ENCODE data around the gene PID1.
A peak's percentile ranks its signal among the peaks of the same experiment; 100 is the strongest.

PID1 gene

DNA sequence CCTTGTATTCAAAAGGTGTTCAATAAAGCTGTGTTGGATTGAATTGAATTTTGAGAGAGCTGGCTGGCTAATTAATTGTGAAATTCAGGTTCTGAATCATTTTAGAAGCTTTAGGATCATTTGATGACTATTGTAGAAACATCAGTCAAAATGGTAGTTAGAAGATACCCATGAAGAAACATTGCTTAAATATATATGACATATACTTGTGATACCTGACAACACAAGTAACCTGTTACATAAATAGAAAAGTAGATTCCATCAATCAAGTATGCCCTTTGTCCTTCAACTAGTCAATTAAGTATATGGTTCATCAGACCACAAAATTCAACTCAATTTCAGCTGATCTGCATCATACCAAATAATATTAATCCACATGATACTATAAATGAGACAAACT, 185.6 kb downstream of the PID1 start:
- TF ChIP-seq GABPA (IDR thresholded peaks at IDR 0.05; ENCODE audit: low read depth) (no peak), CTCF (IDR thresholded peaks at IDR 0.05; ENCODE audit: insufficient read depth, low read length) (no peak), POLR2AphosphoS5 (IDR thresholded peaks at IDR 0.05; ENCODE audit: low read depth) (no peak), SPI1 (IDR thresholded peaks at IDR 0.05; ENCODE audit: borderline replicate concordance, low read depth) (no peak)
- TF ChIP-seq, protein P1, sequence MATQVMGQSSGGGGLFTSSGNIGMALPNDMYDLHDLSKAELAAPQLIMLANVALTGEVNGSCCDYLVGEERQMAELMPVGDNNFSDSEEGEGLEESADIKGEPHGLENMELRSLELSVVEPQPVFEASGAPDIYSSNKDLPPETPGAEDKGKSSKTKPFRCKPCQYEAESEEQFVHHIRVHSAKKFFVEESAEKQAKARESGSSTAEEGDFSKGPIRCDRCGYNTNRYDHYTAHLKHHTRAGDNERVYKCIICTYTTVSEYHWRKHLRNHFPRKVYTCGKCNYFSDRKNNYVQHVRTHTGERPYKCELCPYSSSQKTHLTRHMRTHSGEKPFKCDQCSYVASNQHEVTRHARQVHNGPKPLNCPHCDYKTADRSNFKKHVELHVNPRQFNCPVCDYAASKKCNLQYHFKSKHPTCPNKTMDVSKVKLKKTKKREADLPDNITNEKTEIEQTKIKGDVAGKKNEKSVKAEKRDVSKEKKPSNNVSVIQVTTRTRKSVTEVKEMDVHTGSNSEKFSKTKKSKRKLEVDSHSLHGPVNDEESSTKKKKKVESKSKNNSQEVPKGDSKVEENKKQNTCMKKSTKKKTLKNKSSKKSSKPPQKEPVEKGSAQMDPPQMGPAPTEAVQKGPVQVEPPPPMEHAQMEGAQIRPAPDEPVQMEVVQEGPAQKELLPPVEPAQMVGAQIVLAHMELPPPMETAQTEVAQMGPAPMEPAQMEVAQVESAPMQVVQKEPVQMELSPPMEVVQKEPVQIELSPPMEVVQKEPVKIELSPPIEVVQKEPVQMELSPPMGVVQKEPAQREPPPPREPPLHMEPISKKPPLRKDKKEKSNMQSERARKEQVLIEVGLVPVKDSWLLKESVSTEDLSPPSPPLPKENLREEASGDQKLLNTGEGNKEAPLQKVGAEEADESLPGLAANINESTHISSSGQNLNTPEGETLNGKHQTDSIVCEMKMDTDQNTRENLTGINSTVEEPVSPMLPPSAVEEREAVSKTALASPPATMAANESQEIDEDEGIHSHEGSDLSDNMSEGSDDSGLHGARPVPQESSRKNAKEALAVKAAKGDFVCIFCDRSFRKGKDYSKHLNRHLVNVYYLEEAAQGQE (IDR thresholded peaks at IDR 0.05; ENCODE audit: insufficient replicate concordance, low read depth), result no peak
- DNase-seq (ENCODE audit: low read depth in 1 of 2, low spot score in 1 of 2), result no peak
- Histone ChIP-seq H3K4me3 (replicated peaks; ENCODE audit: insufficient read depth, low read length) (no peak overlapping the region), H3K27ac (replicated peaks) (no peak overlapping the region), H3K27me3 (ENCODE audit: insufficient read depth, poor library complexity, severe bottlenecking) (no peaks in the 10 kb centered on the region)

DNA sequence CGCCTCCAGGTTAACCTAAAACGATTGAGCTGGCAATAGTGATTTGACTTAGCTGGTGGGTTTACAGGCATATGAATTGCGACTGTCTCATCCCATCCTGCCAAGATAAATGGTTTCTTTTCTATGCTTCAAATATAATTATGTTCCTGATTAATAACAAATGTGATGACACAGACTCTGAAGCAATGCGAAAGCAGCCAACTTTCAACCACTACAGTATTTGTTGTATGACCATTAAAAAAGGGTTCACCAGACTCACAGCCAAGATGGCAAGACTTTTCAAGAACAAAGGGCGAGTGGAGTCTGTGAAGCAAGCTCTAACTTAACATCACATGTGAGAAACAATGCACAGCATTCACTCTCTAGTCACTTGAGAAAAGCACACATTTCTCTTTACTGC, 186.6 kb downstream of the PID1 start:
- TF ChIP-seq CTCF (IDR thresholded peaks at IDR 0.05; ENCODE audit: insufficient read depth, low read length), result no peak
- no peak for TF ChIP-seq POLR2AphosphoS5 (IDR thresholded peaks at IDR 0.05; ENCODE audit: low read depth)
- no peak for TF ChIP-seq GABPA (IDR thresholded peaks at IDR 0.05; ENCODE audit: low read depth)
- Histone ChIP-seq H3K27ac (replicated peaks) (no peak overlapping the region), H3K4me3 (replicated peaks; ENCODE audit: insufficient read depth, low read length) (no peak overlapping the region), H3K27me3 (ENCODE audit: insufficient read depth, poor library complexity, severe bottlenecking) (no peaks in the 10 kb centered on the region)
- DNase-seq (ENCODE audit: low read depth in 1 of 2, low spot score in 1 of 2), result no peak

DNA sequence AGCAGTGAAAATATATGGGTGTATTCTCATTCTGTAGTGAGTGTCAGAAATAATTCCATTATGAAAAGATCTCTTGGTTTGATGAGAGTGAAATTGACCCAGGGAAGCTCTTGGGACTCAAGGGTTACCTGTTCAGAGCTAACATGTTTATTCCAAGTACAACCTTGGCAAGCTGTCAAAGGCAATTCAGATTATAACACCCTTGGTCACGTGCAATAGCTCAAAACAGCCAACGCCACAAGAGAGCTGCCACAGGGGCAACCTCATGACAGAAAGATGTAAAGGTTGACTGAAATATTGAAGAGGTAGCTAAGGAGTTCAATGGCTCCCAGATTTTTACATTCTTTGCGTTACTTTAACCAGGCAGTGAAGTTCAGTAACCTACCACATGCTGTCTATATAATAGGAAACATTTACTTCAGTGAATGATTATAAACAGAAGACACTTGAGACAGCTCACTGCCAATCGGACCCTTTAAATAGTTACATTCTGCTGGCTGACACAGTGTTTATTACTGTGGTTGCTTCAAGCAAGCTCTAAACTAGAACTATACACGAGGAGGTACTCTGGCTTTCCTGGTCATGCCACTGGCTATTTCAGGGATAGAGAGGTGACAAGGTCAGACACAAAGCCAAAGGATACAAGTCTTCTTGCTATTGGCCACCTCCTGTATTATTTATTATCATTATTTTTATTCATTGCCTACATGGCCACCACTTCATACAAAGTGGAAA, 187.3 kb downstream of the PID1 start:
- no peak overlapping the region for H3K4me3 ChIP-seq (replicated peaks; ENCODE audit: insufficient read depth, low read length)
- no peak overlapping the region for H3K27ac ChIP-seq (replicated peaks)
- no peak for DNase-seq (ENCODE audit: low read depth in 1 of 2, low spot score in 1 of 2)
- no peaks in the 10 kb centered on the region for H3K27me3 ChIP-seq (ENCODE audit: insufficient read depth, poor library complexity, severe bottlenecking)
- TF ChIP-seq SPI1 (IDR thresholded peaks at IDR 0.05; ENCODE audit: borderline replicate concordance, low read depth) (no peak), POLR2AphosphoS5 (IDR thresholded peaks at IDR 0.05; ENCODE audit: low read depth) (no peak), CTCF (IDR thresholded peaks at IDR 0.05; ENCODE audit: insufficient read depth, low read length) (no peak), GABPA (IDR thresholded peaks at IDR 0.05; ENCODE audit: low read depth) (no peak)
- TF ChIP-seq, protein P1 (IDR thresholded peaks at IDR 0.05; ENCODE audit: insufficient replicate concordance, low read depth), result no peak

DNA sequence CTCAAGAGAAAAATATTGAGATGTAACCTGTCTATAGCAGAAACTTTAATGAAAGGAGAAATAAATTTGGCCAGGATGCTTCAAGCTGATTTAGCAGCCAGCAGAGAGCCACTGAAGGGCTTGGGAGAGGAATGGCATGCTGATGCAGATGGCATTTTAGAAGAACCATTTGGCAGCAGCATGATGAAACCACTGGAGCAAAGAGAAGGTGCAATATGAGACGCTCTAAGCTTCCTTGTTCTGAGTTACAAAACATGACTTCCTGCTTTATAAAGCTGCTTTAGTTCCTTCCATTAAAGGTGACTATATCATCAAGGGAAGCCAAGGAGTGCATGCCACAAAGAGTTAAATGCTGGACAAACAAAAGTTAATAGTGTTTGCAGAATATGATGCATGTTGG, 189.7 kb downstream of the PID1 start:
- no peak overlapping the region; the same call in 1 of the 2 replicates for H3K27ac ChIP-seq (replicated peaks)
- no peak for TF ChIP-seq CTCF (IDR thresholded peaks at IDR 0.05; ENCODE audit: insufficient read depth, low read length)
- no peak for TF ChIP-seq GABPA (IDR thresholded peaks at IDR 0.05; ENCODE audit: low read depth)
- TF ChIP-seq, protein P1 (IDR thresholded peaks at IDR 0.05; ENCODE audit: insufficient replicate concordance, low read depth), result no peak
- peak; percentile 57; the same call in 1 of the 2 replicates for TF ChIP-seq SPI1 (IDR thresholded peaks at IDR 0.05; ENCODE audit: borderline replicate concordance, low read depth)
- DNase-seq (ENCODE audit: low read depth in 1 of 2, low spot score in 1 of 2), result peak in 1 of 2 experiments; percentile 46
- no peak overlapping the region for H3K4me3 ChIP-seq (replicated peaks; ENCODE audit: insufficient read depth, low read length)
- no peaks in the 10 kb centered on the region for H3K27me3 ChIP-seq (ENCODE audit: insufficient read depth, poor library complexity, severe bottlenecking)
